T-helper 2 cell treated with Interferon-gamma antibody and Interleukin-4, amounts not matched to agents 5 μg/mL and 100 μg/mL, for 36 hours (primary cell): Measurements from ENCODE around the gene TSPAN10.

Experiments
- DNase-seq: peaks from one replicate; pipeline ENCODE4 v3.0.0; 2021; ENCODE audit warnings: low spot score
- H3K27ac Mint-ChIP-seq: one replicate; pipeline ENCODE4 v1.8.0; 2021; ENCODE audit warnings: mild to moderate bottlenecking, mixed read lengths
- H3K27me3 Mint-ChIP-seq: one replicate; pipeline ENCODE4 v1.8.0; 2021; ENCODE audit warnings: low read depth, mixed read lengths
- H3K36me3 Mint-ChIP-seq: one replicate; pipeline ENCODE4 v1.8.0; 2021; ENCODE audit warnings: low read depth, mixed read lengths
- H3K4me1 Mint-ChIP-seq: one replicate; pipeline ENCODE4 v1.8.0; 2021; ENCODE audit warnings: low read depth, mixed read lengths
- H3K4me3 Mint-ChIP-seq: one replicate; pipeline ENCODE4 v1.8.0; 2022; ENCODE audit warnings: mild to moderate bottlenecking, moderate library complexity, mixed read lengths
- H3K9me3 Mint-ChIP-seq: one replicate; pipeline ENCODE4 v1.8.0; 2021; ENCODE audit warnings: mixed read lengths

TSPAN10 gene

GRCh38 chr17:81644976-81645952 lies 8.3 kb downstream of the TSPAN10 start:
- Mint-ChIP-seq H3K4me1 (no peaks in the 10 kb centered on the region), H3K9me3 (no peaks in the 10 kb centered on the region), H3K27ac (no peak overlapping the region), H3K27me3 (peaks cover 22% of the 10 kb centered on the region), H3K4me3 (no peak overlapping the region), H3K36me3 (no peaks in the 10 kb centered on the region)
- DNase-seq, result no peak

GRCh38 chr17:81646869-81647600 lies 10.0 kb downstream of the TSPAN10 start:
- Mint-ChIP-seq H3K9me3 (no peaks in the 10 kb centered on the region), H3K27ac (no peak overlapping the region), H3K4me3 (no peak overlapping the region), H3K27me3 (peaks cover 22% of the 10 kb centered on the region), H3K4me1 (no peaks in the 10 kb centered on the region), H3K36me3 (no peaks in the 10 kb centered on the region)
- DNase-seq, result no peak

DNA sequence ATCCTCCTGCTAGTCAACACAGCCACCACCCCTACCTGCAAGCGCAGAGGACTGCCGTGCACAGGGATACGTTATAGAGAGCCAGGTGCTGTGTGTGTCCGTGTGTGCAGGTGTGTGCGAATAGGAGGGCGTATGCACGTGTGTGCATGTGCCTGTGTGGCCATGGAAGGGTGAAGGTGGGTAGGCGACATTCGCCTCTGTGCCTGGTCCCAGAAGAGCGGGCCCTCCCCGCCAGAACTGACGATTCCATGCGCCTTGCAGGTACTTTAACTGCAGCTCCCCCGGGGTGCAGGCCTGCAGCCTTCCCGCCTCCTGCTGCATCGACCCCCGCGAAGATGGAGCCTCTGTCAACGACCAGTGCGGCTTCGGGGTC lies 10.6 kb downstream of the TSPAN10 start:
- H3K9me3 Mint-ChIP-seq, result no peaks in the 10 kb centered on the region
- no peak overlapping the region for H3K27ac Mint-ChIP-seq
- H3K36me3 Mint-ChIP-seq, result no peaks in the 10 kb centered on the region
- H3K27me3 Mint-ChIP-seq, result peaks cover 22% of the 10 kb centered on the region
- no peak overlapping the region for H3K4me3 Mint-ChIP-seq
- H3K4me1 Mint-ChIP-seq, result no peaks in the 10 kb centered on the region
- DNase-seq, result no peak

DNA sequence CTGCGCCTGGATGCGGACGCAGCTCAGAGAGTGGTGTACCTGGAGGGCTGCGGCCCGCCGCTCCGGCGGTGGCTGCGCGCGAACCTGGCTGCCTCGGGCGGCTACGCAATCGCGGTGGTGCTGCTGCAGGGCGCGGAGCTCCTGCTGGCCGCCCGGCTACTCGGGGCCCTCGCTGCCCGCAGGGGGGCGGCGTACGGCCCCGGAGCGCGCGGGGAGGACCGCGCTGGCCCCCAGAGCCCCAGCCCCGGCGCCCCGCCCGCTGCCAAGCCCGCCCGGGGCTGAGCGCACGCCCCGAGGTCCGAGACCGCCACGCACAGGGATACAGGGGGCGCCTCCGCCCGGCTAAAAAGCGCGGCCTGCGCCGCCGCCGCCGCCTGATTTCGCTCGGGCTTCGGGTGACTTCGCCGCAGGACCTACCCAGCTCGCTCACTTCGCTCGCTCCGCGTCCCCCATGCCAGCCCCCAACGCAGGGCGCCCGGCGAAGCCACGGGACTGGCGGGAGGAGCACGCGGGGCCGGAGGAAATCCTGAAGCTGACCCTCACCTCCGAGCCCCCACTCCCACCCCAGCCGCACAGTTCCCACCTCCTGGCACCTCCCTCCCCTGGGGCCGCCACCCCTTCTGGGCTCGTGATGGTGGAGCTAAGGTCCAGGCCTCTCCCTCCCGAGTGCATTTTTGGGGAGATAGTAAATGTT lies 11.2 kb downstream of the TSPAN10 start:
- DNase-seq, result no peak
- Mint-ChIP-seq H3K9me3 (no peaks in the 10 kb centered on the region), H3K27ac (no peak overlapping the region), H3K4me1 (peaks cover 2% of the 10 kb centered on the region), H3K36me3 (no peaks in the 10 kb centered on the region), H3K4me3 (no peak overlapping the region), H3K27me3 (peaks cover 22% of the 10 kb centered on the region)

- Mint-ChIP-seq H3K9me3 (no peaks in the 10 kb centered on the region), H3K4me3 (no peak overlapping the region), H3K27me3 (peaks cover 22% of the 10 kb centered on the region), H3K36me3 (no peaks in the 10 kb centered on the region), H3K4me1 (peaks cover 5% of the 10 kb centered on the region), H3K27ac (no peak overlapping the region)
- DNase-seq, result no peak
Observed at GRCh38 chr17:81648707-81649085, 11.7 kb downstream of the TSPAN10 start.

- Mint-ChIP-seq H3K27me3 (peaks cover 22% of the 10 kb centered on the region), H3K36me3 (no peaks in the 10 kb centered on the region), H3K4me1 (peaks cover 8% of the 10 kb centered on the region), H3K4me3 (no peak overlapping the region), H3K9me3 (no peaks in the 10 kb centered on the region), H3K27ac (no peak overlapping the region)
- DNase-seq, result no peak
Observed at GRCh38 chr17:81650951-81651350, 14.0 kb downstream of the TSPAN10 start.

DNA sequence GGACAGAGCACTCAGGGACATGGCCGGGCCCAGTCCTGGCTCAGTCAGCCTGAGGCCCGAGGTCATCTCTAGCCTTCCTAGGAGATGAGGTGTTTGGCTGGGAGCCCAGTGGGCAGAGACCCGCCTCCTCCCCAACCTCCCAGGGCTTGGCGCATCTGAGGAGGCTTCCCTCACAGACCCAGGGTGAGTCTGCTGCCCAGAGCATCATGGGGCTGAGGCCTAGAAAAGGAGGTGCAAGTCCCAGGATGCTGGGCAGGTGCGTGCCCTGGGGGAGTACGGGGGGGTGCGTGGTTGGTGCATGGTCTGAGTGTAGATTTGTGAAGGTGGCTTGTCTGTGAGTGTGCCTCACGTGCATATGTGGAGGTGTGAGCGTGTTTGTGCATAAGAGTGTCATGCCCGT lies 14.7 kb downstream of the TSPAN10 start:
- H3K4me3 Mint-ChIP-seq, result peak overlapping the region; percentile 5
- H3K9me3 Mint-ChIP-seq, result no peaks in the 10 kb centered on the region
- H3K27ac Mint-ChIP-seq, result no peak overlapping the region
- H3K4me1 Mint-ChIP-seq, result peaks cover 9% of the 10 kb centered on the region
- no peaks in the 10 kb centered on the region for H3K36me3 Mint-ChIP-seq
- no peak for DNase-seq
- peaks cover 21% of the 10 kb centered on the region for H3K27me3 Mint-ChIP-seq

DNA sequence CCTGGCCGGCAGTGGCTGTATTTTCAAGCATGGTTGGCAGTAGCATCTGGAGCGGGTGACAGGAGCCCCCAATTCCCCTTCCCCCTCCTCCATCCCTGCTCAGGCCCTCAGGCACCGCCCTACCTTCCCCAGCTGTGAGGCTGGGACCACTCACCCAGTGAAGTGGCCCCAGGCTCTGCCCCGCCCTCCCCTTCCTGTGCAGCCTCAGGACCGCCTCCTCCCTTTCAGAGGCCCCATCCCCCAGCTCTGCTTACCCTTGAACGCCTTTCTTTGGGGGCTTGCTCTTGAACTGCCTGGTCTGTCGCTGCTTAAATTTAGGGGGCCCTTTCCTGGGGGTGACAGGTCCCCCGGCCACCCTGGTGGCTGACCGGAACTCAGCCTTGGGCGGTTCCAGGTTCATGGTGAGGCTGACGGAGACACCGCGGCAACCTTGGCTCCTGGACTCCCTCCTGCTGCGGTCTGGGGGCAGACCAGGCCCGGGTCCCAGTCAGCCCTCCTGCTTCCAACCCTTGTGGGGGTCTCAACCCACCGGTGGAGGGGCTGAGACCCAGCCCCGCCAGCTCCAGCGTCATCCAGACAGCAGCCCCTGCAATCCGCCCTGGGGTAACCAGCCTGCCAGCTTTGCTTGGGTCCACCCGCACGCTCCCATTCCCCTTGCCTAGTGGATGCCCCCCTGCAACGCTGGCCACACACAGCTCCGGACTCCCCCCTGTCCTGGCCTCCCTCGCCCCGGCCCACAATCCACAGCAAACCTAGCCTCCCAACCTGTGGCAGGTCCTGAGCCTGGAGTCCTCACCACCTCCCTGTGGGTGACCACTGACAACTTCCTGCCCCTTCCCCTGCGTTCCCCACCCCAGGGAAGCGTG lies 16.1 kb downstream of the TSPAN10 start:
- no peak for DNase-seq
- Mint-ChIP-seq H3K27ac (peak overlapping the region; percentile 84), H3K4me3 (peak overlapping the region; percentile 85), H3K36me3 (no peaks in the 10 kb centered on the region), H3K27me3 (peaks cover 11% of the 10 kb centered on the region), H3K4me1 (peaks cover 16% of the 10 kb centered on the region), H3K9me3 (no peaks in the 10 kb centered on the region)

GRCh38 chr17:81655378-81656117 lies 18.6 kb downstream of the TSPAN10 start:
- Mint-ChIP-seq H3K36me3 (no peaks in the 10 kb centered on the region), H3K4me3 (no peak overlapping the region), H3K9me3 (no peaks in the 10 kb centered on the region), H3K4me1 (peaks cover 16% of the 10 kb centered on the region), H3K27me3 (no peaks in the 10 kb centered on the region), H3K27ac (no peak overlapping the region)
- DNase-seq, result no peak

DNA sequence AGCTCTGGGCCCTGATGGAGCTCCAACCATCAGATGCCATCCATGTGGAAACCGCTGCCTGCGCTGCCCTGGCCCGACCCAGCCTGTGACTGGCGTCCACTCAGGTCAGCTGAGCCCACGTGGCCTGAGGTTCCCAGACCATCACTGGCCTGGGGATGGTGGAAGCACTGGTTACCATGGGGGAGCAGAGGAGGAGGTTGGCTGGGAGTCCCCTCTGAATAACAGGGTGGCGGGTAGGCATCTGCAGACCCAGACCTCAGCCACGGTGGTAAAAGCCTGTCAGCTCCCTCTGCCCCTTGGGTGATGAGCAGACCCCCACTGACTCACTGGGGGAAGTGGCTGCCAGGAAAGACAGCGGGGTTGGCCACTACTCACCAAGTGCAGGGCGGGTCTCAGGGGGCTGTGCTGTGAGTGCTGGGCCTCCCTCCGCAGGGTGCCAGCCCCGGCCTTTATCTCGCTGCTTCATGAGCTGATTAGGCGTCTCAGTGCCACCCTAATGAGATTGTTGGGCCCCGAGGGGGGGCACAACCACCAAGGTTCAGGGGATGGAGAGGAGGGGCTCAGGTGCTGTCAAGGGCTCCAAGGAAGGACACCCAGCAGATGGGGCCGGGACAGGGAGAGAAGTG lies 19.2 kb downstream of the TSPAN10 start, which contains the start of gene PDE6G:
Gene PDE6G (minus strand): TSS at position 425 of the 626 bp plus-strand sequence. CDS start 3,237 bp downstream, outside the sequence.
- Mint-ChIP-seq H3K4me3 (peak within 1 kb of the TSS; percentile 15), H3K27me3 (no peaks in the 10 kb centered on the region), H3K36me3 (no peaks in the 10 kb centered on the region), H3K9me3 (no peaks in the 10 kb centered on the region), H3K4me1 (peaks cover 16% of the 10 kb centered on the region), H3K27ac (peak within 1 kb of the TSS; percentile 60)
- DNase-seq, result no peak

DNA sequence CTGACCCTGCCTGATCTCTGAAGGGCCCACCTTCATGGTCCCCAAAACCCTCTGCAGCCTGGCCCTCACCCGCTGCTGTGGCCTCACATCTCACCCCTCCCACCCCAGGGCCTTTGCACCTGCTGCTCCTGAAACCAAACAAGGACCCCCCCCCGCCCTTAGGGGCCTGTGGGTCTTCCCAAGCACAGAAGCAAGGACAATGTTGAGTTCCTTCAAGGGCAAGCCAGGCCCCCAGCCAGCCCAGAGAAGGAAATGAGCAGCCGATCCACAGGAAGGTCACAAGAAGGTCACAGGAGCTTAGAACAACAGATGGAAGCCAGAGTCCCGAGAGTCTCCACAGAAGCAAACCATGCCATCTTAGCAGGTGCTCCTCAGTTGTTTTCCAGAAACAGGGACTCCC lies 19.8 kb downstream of the TSPAN10 start:
- no peak for DNase-seq
- H3K4me1 Mint-ChIP-seq, result peaks cover 16% of the 10 kb centered on the region
- no peaks in the 10 kb centered on the region for H3K27me3 Mint-ChIP-seq
- H3K9me3 Mint-ChIP-seq, result no peaks in the 10 kb centered on the region
- H3K4me3 Mint-ChIP-seq, result peak overlapping the region; percentile 15
- H3K27ac Mint-ChIP-seq, result peak overlapping the region; percentile 60
- no peaks in the 10 kb centered on the region for H3K36me3 Mint-ChIP-seq

GRCh38 chr17:81659038-81659437 lies 22.0 kb downstream of the TSPAN10 start:
- DNase-seq, result no peak
- Mint-ChIP-seq H3K36me3 (peaks cover 2% of the 10 kb centered on the region), H3K4me3 (no peak overlapping the region), H3K27ac (no peak overlapping the region), H3K9me3 (no peaks in the 10 kb centered on the region), H3K4me1 (peaks cover 19% of the 10 kb centered on the region), H3K27me3 (no peaks in the 10 kb centered on the region)
